ENCODE results near the gene SPRYD7. TPM values are rescaled to one million over a fixed set of nuclear protein-coding genes. Genes with fewer than 3 reads are reported as not detected.

SPRYD7 gene
- total RNA-seq, 6 experiments from 2014 or later = 4.1 to 7.9 (median 5.4) TPM

DNA sequence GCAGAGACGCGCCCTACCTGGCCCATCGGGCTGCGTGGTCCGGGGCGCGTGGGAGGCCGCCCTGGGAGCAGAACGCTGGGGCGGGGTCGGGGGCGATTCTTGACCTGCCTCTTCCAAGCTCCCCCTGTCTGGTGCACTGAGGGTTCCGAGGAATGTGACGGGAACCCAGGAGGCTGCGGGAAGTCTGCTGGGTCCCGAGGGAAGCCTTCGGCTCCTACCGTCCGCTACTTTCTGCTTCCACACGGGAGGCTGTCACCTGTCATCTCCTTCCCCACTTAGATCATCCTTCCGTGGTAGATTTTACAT lies 781 bp upstream of the SPRYD7 start:
- Histone ChIP-seq H3K4me1 (peaks cover 0 to 40% (median 6%) of the 10 kb centered on the region in 4 donors), H3K27ac (peak overlapping the region; percentile 33 to 63 (median 39)), H3K9me3 (no peaks in the 10 kb centered on the region), H3K27me3 (no peaks in the 10 kb centered on the region), H3K4me3 (peak overlapping the region; percentile 71 to 76 (median 74)), H3K36me3 (no peaks in the 10 kb centered on the region)
- no peak for TF ChIP-seq POLR2A (IDR thresholded peaks at IDR 0.05)
- TF ChIP-seq, protein P1, sequence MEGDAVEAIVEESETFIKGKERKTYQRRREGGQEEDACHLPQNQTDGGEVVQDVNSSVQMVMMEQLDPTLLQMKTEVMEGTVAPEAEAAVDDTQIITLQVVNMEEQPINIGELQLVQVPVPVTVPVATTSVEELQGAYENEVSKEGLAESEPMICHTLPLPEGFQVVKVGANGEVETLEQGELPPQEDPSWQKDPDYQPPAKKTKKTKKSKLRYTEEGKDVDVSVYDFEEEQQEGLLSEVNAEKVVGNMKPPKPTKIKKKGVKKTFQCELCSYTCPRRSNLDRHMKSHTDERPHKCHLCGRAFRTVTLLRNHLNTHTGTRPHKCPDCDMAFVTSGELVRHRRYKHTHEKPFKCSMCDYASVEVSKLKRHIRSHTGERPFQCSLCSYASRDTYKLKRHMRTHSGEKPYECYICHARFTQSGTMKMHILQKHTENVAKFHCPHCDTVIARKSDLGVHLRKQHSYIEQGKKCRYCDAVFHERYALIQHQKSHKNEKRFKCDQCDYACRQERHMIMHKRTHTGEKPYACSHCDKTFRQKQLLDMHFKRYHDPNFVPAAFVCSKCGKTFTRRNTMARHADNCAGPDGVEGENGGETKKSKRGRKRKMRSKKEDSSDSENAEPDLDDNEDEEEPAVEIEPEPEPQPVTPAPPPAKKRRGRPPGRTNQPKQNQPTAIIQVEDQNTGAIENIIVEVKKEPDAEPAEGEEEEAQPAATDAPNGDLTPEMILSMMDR (IDR thresholded peaks at IDR 0.05) = no peak
- 0% methylated on average over 1 of the region's 21 CpGs for WGBS (ENCODE audit: insufficient coverage, low coverage, low lambda C conversion rate, missing lambda C conversion rate)
- DNase-seq (no peak), ATAC-seq (peak in 1 of 4 donors; percentile 1)
- intact Hi-C loops (cut with DNase I) = no loop called here

- ATAC-seq (peak; percentile 19 to 30 (median 24)), DNase-seq (no peak)
- Histone ChIP-seq H3K27me3 (no peaks in the 10 kb centered on the region), H3K4me1 (peaks cover 0 to 40% (median 6%) of the 10 kb centered on the region in 4 donors), H3K4me3 (peak overlapping the region; percentile 71 to 76 (median 74)), H3K36me3 (no peaks in the 10 kb centered on the region), H3K9me3 (no peaks in the 10 kb centered on the region), H3K27ac (peak overlapping the region; percentile 53 to 82 (median 70))
- intact Hi-C loops (cut with DNase I) = no loop called here
- 4% methylated on average over 17 of the region's 32 CpGs for WGBS (ENCODE audit: insufficient coverage, low coverage, low lambda C conversion rate, missing lambda C conversion rate)
- TF ChIP-seq, protein P1 (IDR thresholded peaks at IDR 0.05) = no peak
- TF ChIP-seq POLR2A (IDR thresholded peaks at IDR 0.05) = no peak
Measured at GRCh38 chr13:49935171-49936074, 717 bp downstream of the SPRYD7 start.

- H3K9me3 ChIP-seq = no peaks in the 10 kb centered on the region
- no peak overlapping the region for H3K27ac ChIP-seq
- peaks cover 0 to 2% (median 0%) of the 10 kb centered on the region in 4 donors for H3K36me3 ChIP-seq
- H3K4me3 ChIP-seq = no peak overlapping the region
- ATAC-seq (no peak), DNase-seq (no peak)
- WGBS (ENCODE audit: insufficient coverage, low coverage, low lambda C conversion rate, missing lambda C conversion rate) = 86% methylated on average over 7 of the region's 7 CpGs
- TF ChIP-seq, protein P1 (IDR thresholded peaks at IDR 0.05) = no peak
- TF ChIP-seq POLR2A (IDR thresholded peaks at IDR 0.05) = no peak
- intact Hi-C loops (cut with DNase I) = no loop called here
- peaks cover 0 to 29% (median 4%) of the 10 kb centered on the region in 4 donors for H3K4me1 ChIP-seq
- H3K27me3 ChIP-seq = no peaks in the 10 kb centered on the region
Measured at GRCh38 chr13:49933511-49933910, 2.6 kb downstream of the SPRYD7 start.

GRCh38 chr13:49932868-49933267 lies 3.3 kb downstream of the SPRYD7 start:
- intact Hi-C loops (cut with DNase I) = no loop called here
- H3K9me3 ChIP-seq = no peaks in the 10 kb centered on the region
- H3K4me3 ChIP-seq = no peak overlapping the region
- DNase-seq (no peak), ATAC-seq (no peak)
- H3K36me3 ChIP-seq = peaks cover 0 to 6% (median under 1%) of the 10 kb centered on the region in 4 donors
- WGBS (ENCODE audit: insufficient coverage, low coverage, low lambda C conversion rate, missing lambda C conversion rate) = no CpG with 5 or more reads among the region's 1 CpG
- H3K4me1 ChIP-seq = peaks cover 0 to 23% (median under 1%) of the 10 kb centered on the region in 4 donors
- TF ChIP-seq POLR2A (IDR thresholded peaks at IDR 0.05) = no peak
- TF ChIP-seq, protein P1 (IDR thresholded peaks at IDR 0.05) = no peak
- no peak overlapping the region for H3K27ac ChIP-seq
- H3K27me3 ChIP-seq = no peaks in the 10 kb centered on the region

All from right lobe of liver (tissue), 6 donors.